Activated effector memory CD4-positive, alpha-beta T cell treated with anti-CD3 and anti-CD28 coated beads, Interleukin-2, amount 50 U/mL, for 16 hours (primary cell): ENCODE results near the gene TNK1.
A peak's percentile ranks its signal among the peaks of the same experiment; 100 is the strongest.

Experiments used
- DNase-seq: peaks from one replicate; pipeline ENCODE4 v3.0.0-alpha.2; 2020

The TNK1 gene

GRCh38 chr17:7392696-7393612 is 12.1 kb downstream of the TNK1 start:
- no peak for DNase-seq

GRCh38 chr17:7393613-7394451 is 12.9 kb downstream of the TNK1 start:
- peak; percentile 78 for DNase-seq

GRCh38 chr17:7394452-7395191 is 13.7 kb downstream of the TNK1 start, which contains the start of gene PLSCR3:
TSS of gene PLSCR3 (minus strand) at chr17:7394525. CDS start at chr17:7394110, 415 bp downstream.
- peak; percentile 94 for DNase-seq

- DNase-seq = no peak
Observed at GRCh38 chr17:7396147-7396546, 15.3 kb downstream of the TNK1 start.

GRCh38 chr17:7398612-7399011 is 17.7 kb downstream of the TNK1 start:
- no peak for DNase-seq

- DNase-seq = peak; percentile 68
Observed at GRCh38 chr17:7403043-7403726, 22.3 kb downstream of the TNK1 start.

- DNase-seq = no peak
Observed at GRCh38 chr17:7403727-7403976, 22.8 kb downstream of the TNK1 start.

GRCh38 chr17:7403977-7404736 is 23.3 kb downstream of the TNK1 start, which contains the start of gene TMEM256:
TSS of gene TMEM256 (minus strand) at chr17:7404097. CDS start at chr17:7404084, 13 bp downstream.
- peak; percentile 98 for DNase-seq

- peak; percentile 90 for DNase-seq
Observed at GRCh38 chr17:7404737-7405349, 24.0 kb downstream of the TNK1 start.

- DNase-seq = no peak
Observed at GRCh38 chr17:7405350-7406234, 24.7 kb downstream of the TNK1 start.

GRCh38 chr17:7406235-7406825 is 25.4 kb downstream of the TNK1 start:
- DNase-seq = no peak

- DNase-seq = no peak
Observed at GRCh38 chr17:7407082-7407481, 26.2 kb downstream of the TNK1 start.

GRCh38 chr17:7407485-7408251 is 26.8 kb downstream of the TNK1 start, which contains the start of gene NLGN2:
TSS of gene NLGN2 (plus strand) at chr17:7407845. CDS start at chr17:7408256, 411 bp downstream.
- DNase-seq = no peak

GRCh38 chr17:7408252-7408727 is 27.4 kb downstream of the TNK1 start:
- DNase-seq = peak; percentile 68

- DNase-seq = no peak
Observed at GRCh38 chr17:7408863-7409262, 28.0 kb downstream of the TNK1 start.

- no peak for DNase-seq
Observed at GRCh38 chr17:7409716-7410115, 28.8 kb downstream of the TNK1 start.

- DNase-seq = no peak
Observed at GRCh38 chr17:7410634-7411426, 29.9 kb downstream of the TNK1 start.

- no peak for DNase-seq
Observed at GRCh38 chr17:7411427-7411750, 30.5 kb downstream of the TNK1 start.
